Measurements from ENCODE around the gene TAS1R1. TPM values are rescaled to one million over a fixed set of nuclear protein-coding genes. Genes with fewer than 3 reads are reported as not detected.

Gene TAS1R1
- total RNA-seq, 4 donors from 2014 or later, result not detected

- TF ChIP-seq CTCF (IDR thresholded peaks at IDR 0.05; ENCODE audit: low read depth), result no peak
These were observed 72.9 kb downstream of the TAS1R1 start for GRCh38 chr1:6627841-6628545.

- TF ChIP-seq CTCF (IDR thresholded peaks at IDR 0.05; ENCODE audit: low read depth), result no peak
These were observed 73.9 kb downstream of the TAS1R1 start for GRCh38 chr1:6628971-6629479.

Small RNA genes lying within 50 kb of the gene (small RNA-seq; reads per million reads assigned to genes)
- not detected for gene RNU6-731P

Other genes starting within 250 kb of the TAS1R1 start
- 10 to 100 TPM in 2 of 4 donors, 1 to 10 TPM in 2; 7.5 to 14.3 (median 9.8) TPM for gene ACOT7, start 161.5 kb upstream of the TAS1R1 start, total RNA-seq
- under 1 TPM in 3 of 4 donors, not detected in 1; under 0.01 to 0.19 (median 0.17) TPM for gene HES2, start 135.4 kb upstream of the TAS1R1 start, total RNA-seq
- 1 to 10 TPM in 1 of 4 donors, under 1 TPM in 1, not detected in 2; 0.22 to 1.4 TPM for gene ESPN, start 130.5 kb upstream of the TAS1R1 start, total RNA-seq
- 10 to 100 TPM in 1 of 4 donors, 1 to 10 TPM in 3; 2.1 to 11.5 (median 5.7) TPM for gene TNFRSF25, start 89.1 kb upstream of the TAS1R1 start, total RNA-seq
- gene PLEKHG5, start 63.6 kb upstream of the TAS1R1 start, total RNA-seq, result 10 to 100 TPM in 1 of 4 donors, 1 to 10 TPM in 3; 2.4 to 15.4 (median 3.6) TPM
- gene NOL9, start 794 bp upstream of the TAS1R1 start, total RNA-seq, result 10 to 100 TPM; 14.3 to 24.3 (median 15.3) TPM
- gene ZBTB48, start 24.7 kb downstream of the TAS1R1 start, total RNA-seq, result 10 to 100 TPM in 3 of 4 donors, 1 to 10 TPM in 1; 7.5 to 31.1 (median 20.0) TPM
- 100 to 1,000 TPM in 1 of 4 donors, 10 to 100 TPM in 3; 21.2 to 123 (median 47.2) TPM for gene KLHL21, start 47.6 kb downstream of the TAS1R1 start, total RNA-seq
- 10 to 100 TPM in 3 of 4 donors, 1 to 10 TPM in 1; 9.0 to 19.6 (median 17.1) TPM for gene PHF13, start 58.4 kb downstream of the TAS1R1 start, total RNA-seq
- 10 to 100 TPM; 21.1 to 51.7 (median 33.7) TPM for gene THAP3, start 69.6 kb downstream of the TAS1R1 start, total RNA-seq
- 10 to 100 TPM; 21.4 to 48.2 (median 25.5) TPM for gene DNAJC11, start 146.5 kb downstream of the TAS1R1 start, total RNA-seq
- 10 to 100 TPM; 58.6 to 82.5 (median 78.0) TPM for gene CAMTA1, start 230.1 kb downstream of the TAS1R1 start, total RNA-seq